Keratinocyte (primary cell): ENCODE measurements around the gene PRKAG2.

Experiments used
- CTCF ChIP-seq, 3 experiments: IDR thresholded peaks in 1 of 3; conservative IDR thresholded peaks in 1 of 3; optimal IDR thresholded peaks in 1 of 3; 2 replicates in 2 of 3; 3 replicates in 1 of 3; pipeline versions ENCODE3 to v1.5.1; 2011; ENCODE audit warnings: low read length in 3 of 3, mild to moderate bottlenecking in 3 of 3, moderate library complexity in 2 of 3, control low read depth in 1 of 3, inconsistent platforms in 1 of 3; ENCODE audit not compliant: insufficient read depth in 2 of 3; ENCODE audit errors: extremely low read depth in 1 of 3
- EZH2 ChIP-seq: IDR thresholded peaks from one replicate; pipeline ENCODE4 v1.6.1; 2012; ENCODE audit warnings: inconsistent platforms, mild to moderate bottlenecking, low read length, moderate library complexity

- TF ChIP-seq CTCF (optimal IDR thresholded peaks at IDR 0.05 in 1 of 3, IDR thresholded peaks at IDR 0.05 in 1 of 3, conservative IDR thresholded peaks at IDR 0.05 in 1 of 3; ENCODE audit: extremely low read depth in 1 of 3, insufficient read depth in 2 of 3, low read length in 3 of 3) (no peak), EZH2 (no peak)
Measured at GRCh38 chr7:151754688-151755130, 122.2 kb downstream of the PRKAG2 start.
